ENCODE data around the gene NPW. TPM values are rescaled to one million over a fixed set of nuclear protein-coding genes. Genes with fewer than 3 reads are reported as not detected.

The NPW gene
- total and polyA plus RNA-seq, 3 donors from 2014 or later = 3.9 to 8.2 (median 7.3) TPM

DNA sequence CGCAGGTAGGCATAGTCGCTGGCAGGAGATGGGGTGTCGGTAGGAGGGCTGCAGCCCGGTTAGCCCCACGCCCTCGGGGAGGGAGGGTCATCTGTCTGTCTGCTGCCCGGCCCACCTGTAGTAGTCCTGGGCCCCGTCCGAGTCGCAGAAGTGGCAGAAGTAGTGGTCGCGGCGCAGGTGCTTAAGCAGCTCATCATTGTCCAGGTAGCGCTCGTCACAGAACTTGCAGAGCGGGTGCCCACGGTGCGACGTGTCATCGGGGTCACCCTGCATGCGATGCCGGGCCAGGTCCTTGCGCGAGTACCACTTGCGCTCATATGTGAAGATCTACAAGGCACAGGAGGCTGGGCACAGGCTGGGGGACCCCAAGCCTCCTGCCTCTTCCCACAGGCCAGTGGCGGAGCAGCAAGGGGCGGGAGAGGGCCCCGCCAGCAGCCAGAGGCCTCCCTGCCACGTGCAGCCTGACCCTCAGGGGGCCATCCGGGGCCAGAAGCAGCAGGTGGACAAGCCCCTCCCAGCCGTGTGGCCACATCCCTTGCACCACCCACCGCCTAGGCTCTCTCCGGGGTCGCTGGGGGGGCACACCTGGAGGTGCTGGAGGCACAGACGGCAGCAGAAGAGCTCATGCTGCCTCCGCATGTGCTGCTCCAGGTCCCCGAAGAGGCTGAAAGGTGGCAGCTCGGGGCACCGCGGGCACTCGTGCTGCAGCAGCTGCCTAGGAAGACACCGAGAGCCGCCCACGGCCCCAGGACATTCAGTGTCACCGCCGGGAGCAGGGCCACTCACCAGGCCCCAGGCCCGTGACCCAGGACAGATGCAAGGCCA, 17.0 kb upstream of the NPW start:
- no peaks in the 10 kb centered on the region for H3K27me3 ChIP-seq
- no peak overlapping the region for H3K4me3 ChIP-seq
- DNase-seq = no peak
- WGBS, 2 donors = 92 to 96% methylated on average over 24 to 47 of the region's 47 CpGs
- H3K9me3 ChIP-seq = no peaks in the 10 kb centered on the region
- TF ChIP-seq POLR2A (IDR thresholded peaks at IDR 0.05) = no peak
- TF ChIP-seq, protein P1, sequence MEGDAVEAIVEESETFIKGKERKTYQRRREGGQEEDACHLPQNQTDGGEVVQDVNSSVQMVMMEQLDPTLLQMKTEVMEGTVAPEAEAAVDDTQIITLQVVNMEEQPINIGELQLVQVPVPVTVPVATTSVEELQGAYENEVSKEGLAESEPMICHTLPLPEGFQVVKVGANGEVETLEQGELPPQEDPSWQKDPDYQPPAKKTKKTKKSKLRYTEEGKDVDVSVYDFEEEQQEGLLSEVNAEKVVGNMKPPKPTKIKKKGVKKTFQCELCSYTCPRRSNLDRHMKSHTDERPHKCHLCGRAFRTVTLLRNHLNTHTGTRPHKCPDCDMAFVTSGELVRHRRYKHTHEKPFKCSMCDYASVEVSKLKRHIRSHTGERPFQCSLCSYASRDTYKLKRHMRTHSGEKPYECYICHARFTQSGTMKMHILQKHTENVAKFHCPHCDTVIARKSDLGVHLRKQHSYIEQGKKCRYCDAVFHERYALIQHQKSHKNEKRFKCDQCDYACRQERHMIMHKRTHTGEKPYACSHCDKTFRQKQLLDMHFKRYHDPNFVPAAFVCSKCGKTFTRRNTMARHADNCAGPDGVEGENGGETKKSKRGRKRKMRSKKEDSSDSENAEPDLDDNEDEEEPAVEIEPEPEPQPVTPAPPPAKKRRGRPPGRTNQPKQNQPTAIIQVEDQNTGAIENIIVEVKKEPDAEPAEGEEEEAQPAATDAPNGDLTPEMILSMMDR (IDR thresholded peaks at IDR 0.05) = no peak
- intact Hi-C loops (cut with DNase I; ENCODE audit: low total_unique reads) = no loop called here
- no peak overlapping the region for H3K27ac ChIP-seq
- H3K4me1 ChIP-seq = peaks cover 26% of the 10 kb centered on the region
- H3K36me3 ChIP-seq (ENCODE audit: low read depth, missing control alignments) = no peaks in the 10 kb centered on the region

DNA sequence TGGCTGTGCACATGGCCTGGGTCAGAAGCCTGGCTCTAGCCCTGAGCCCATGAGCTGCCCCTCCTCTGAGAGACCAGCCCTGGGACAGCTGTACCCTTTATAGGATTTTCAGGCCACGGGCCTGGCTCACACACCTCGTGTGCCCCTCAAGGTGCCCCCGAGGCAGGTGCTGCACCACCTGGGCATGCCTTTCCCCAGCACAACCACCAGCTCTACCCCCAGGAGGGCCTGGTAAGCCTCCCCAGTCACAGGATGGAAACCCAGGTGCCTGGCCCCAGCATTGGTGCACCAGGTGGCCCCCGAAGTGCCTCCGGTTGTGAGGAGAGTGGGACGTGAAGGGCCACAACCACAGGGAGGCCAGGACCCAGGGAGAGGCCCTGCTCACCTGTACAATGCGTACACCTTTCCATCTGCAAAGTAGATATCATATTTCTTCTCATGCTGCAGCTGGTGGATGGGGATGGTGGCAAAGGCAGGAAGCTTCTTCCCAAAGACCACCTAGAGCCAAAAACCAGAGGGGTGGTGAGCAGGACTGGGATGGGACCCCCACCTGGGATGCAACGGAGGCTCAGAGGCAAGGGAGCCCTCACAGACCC, 16.3 kb upstream of the NPW start:
- Histone ChIP-seq H3K27ac (no peak overlapping the region), H3K9me3 (no peaks in the 10 kb centered on the region), H3K4me1 (peaks cover 33% of the 10 kb centered on the region), H3K27me3 (no peaks in the 10 kb centered on the region), H3K4me3 (no peak overlapping the region), H3K36me3 (ENCODE audit: low read depth, missing control alignments) (no peaks in the 10 kb centered on the region)
- DNase-seq = no peak
- TF ChIP-seq, protein P1 (IDR thresholded peaks at IDR 0.05) = no peak
- intact Hi-C loops (cut with DNase I; ENCODE audit: low total_unique reads) = no loop called here
- WGBS, 2 donors = 88 to 100% methylated on average over 2 to 8 of the region's 8 CpGs

DNA sequence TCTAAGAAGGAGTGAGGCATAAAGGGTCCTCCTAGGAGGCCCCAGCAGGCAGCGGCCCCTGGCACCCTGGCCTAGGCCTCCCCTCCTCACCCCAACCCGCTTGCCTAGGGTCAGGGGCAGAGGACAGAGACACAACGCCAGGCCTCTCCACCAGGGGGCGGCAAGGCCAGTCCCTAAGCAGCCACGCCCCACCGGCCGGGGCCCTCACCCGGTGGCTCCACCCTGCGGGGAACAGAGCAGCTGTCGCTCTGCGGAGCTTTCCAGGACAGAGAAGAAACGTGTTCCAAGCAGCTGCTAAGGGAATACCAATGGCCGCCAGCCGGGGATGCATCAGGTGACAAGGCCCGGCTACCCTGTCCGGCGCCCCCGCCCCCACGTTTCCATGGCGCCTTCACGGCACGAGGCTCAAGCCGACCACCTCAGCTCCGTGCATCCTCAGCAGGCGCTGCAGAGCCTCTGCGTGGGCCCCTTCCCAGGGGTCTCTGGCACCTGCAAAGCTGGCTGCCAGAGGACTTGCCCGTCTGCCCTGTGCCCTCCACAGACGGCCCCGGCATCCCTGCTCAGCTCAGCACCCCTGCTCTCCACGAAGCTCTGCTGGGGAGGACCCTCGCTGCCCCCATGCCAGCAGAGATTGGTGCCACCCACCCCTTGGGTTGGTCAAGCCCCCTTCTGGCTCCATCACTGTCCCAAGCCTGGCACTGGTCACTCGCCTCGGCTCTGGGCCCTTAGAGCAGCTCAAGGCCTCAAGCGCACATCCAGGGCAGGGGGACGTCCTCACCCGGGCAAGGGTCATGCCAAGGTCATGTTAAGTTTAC, 15.6 kb upstream of the NPW start:
- H3K27me3 ChIP-seq = no peaks in the 10 kb centered on the region
- WGBS, 2 donors = 32 to 90% methylated on average over 4 to 35 of the region's 36 CpGs
- H3K27ac ChIP-seq = peak overlapping the region; percentile 31 to 45
- TF ChIP-seq POLR2A (IDR thresholded peaks at IDR 0.05) = no peak
- TF ChIP-seq, protein P1 (IDR thresholded peaks at IDR 0.05) = peak; percentile 76 to 89 (median 86)
- H3K36me3 ChIP-seq (ENCODE audit: low read depth, missing control alignments) = no peaks in the 10 kb centered on the region
- no peaks in the 10 kb centered on the region for H3K9me3 ChIP-seq
- H3K4me3 ChIP-seq = no peak overlapping the region
- H3K4me1 ChIP-seq = peaks cover 40% of the 10 kb centered on the region
- peak; percentile 92 for DNase-seq
- intact Hi-C loops (cut with DNase I; ENCODE audit: low total_unique reads) = no loop called here

DNA sequence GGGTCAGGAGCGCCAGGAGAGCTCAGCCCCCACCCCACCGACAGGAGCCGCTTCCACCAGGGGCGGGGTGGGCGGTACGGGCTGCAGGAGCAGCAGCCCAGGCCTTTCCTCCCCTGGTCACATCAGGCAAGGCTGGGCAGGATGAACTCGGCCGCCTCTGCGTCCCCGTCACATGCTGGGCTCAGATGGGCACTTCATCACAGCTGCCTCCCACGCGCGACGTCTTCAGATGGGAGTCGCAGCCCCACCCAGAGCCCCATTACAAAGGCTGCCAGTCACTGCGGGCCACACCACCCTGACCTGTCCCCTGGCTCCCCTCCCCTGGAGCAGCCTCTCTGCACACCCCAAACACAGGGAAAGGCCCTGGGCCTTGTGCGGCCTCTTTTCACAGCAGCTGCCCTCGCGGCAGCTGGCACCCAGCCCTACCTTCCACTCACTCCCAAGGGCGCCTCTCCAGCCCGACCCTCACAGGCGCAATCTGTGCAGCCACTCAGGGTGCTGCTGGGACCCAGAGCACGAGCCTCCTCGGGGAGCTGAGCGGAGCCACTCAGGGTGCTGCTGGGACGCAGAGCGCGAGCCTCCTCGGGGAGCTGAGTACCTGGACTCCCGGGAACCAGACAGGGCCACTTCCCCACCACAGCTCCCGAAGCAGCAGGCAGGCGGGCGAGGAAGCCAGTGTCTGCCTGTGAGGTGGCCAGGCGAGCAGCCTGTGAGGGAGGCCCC, 14.6 kb upstream of the NPW start:
- H3K4me3 ChIP-seq = no peak overlapping the region
- H3K4me1 ChIP-seq = peaks cover 40% of the 10 kb centered on the region
- peak; percentile 63 for DNase-seq
- no peaks in the 10 kb centered on the region for H3K27me3 ChIP-seq
- no peaks in the 10 kb centered on the region for H3K36me3 ChIP-seq (ENCODE audit: low read depth, missing control alignments)
- peak overlapping the region; percentile 31 to 45 for H3K27ac ChIP-seq
- 58 to 69% methylated on average over 9 to 34 of the region's 34 CpGs for WGBS, 2 donors
- H3K9me3 ChIP-seq = no peaks in the 10 kb centered on the region
- TF ChIP-seq, protein P1 (IDR thresholded peaks at IDR 0.05) = no peak
- TF ChIP-seq POLR2A (IDR thresholded peaks at IDR 0.05) = no peak
- intact Hi-C loops (cut with DNase I; ENCODE audit: low total_unique reads) = no loop called here
